ENCODE measurements around the gene GP5.

Gene GP5

GRCh38 chr3:194346621-194347020 is 52.4 kb downstream of the GP5 start:
- DNase-seq, result no peak

- DNase-seq, result no peak
These were observed 53.0 kb downstream of the GP5 start for GRCh38 chr3:194346035-194346434.
